HepG2 (cell line): ENCODE data around the gene VARS2. TPM values are rescaled to one million over a fixed set of nuclear protein-coding genes. Genes with fewer than 3 reads are reported as not detected.

Experiments
- ATAC-seq: fragments of 200-7000 bp; cut with Tn5 transposase; 3 replicates; pipeline ENCODE4 v1.9.1; 2020; ENCODE audit warnings: mild to moderate bottlenecking, moderate library complexity
- BruUV-seq: library from RNA; stranded (reverse); fragments of 400-500 nt; replicated peaks from 2 replicates; lab custom pipeline; 2021; lab: Mats Ljungman, UMichigan
- CTCF ChIA-PET: fragments of 300-600 bp; formaldehyde crosslinking; extraction: SDS; loops from one replicate; lab custom pipeline; 2021; ENCODE audit warnings: low total read pairs, inconsistent platforms, low intra/inter-chr PET ratio; lab: Yijun Ruan, JAX
- POLR2A ChIA-PET: fragments of 350-600 bp; sonication (Branson Sonifier 250); formaldehyde crosslinking; loops from one replicate; lab custom pipeline; 2020; ENCODE audit warnings: antibody characterized with exemption, inconsistent platforms; lab: Yijun Ruan, JAX
- DNase-seq: peaks from one replicate; pipeline ENCODE4 v3.0.0-alpha.2; 2015; ENCODE audit warnings: low spot score
- FAIRE-seq: peaks from 3 replicates; lab custom pipeline; 2011; peaks lifted over from hg19 to GRCh38; lab: Jason Lieb, UNC
- H2AFZ ChIP-seq: one replicate; pipeline ENCODE4 v1.6.1; 2011; ENCODE audit warnings: low read length, inconsistent platforms
- H3K27ac ChIP-seq: fragments of 300-600 bp; 3 replicates; pipeline ENCODE4 v1.8.0; 2011; ENCODE audit warnings: mixed run types, mild to moderate bottlenecking, mixed read lengths, low read length, inconsistent platforms; ENCODE audit not compliant: insufficient read depth; ENCODE audit errors: extremely low read length
- H3K27me3 ChIP-seq, 2 experiments: fragments of 200-600 bp in 1 of 2; 2 replicates in 1 of 2; 3 replicates in 1 of 2; pipeline versions ENCODE4 v1.6.0 to v1.8.0; 2011; ENCODE audit warnings: low read length in 2 of 2, mild to moderate bottlenecking in 2 of 2, moderate library complexity in 2 of 2, inconsistent platforms in 1 of 2; ENCODE audit not compliant: insufficient read depth in 2 of 2, control insufficient read depth in 1 of 2
- H3K36me3 ChIP-seq, 2 experiments: fragments of 200-600 bp in 1 of 2; replicated peaks in 1 of 2; 2 replicates in 1 of 2; 3 replicates in 1 of 2; pipeline versions ENCODE4 v1.5.1 to v1.8.0; 2011; ENCODE audit warnings: low read length in 2 of 2, inconsistent platforms in 1 of 2; ENCODE audit not compliant: insufficient read depth in 2 of 2, control insufficient read depth in 1 of 2
- H3K4me1 ChIP-seq: 2 replicates; pipeline ENCODE4 v1.5.1; 2012; ENCODE audit warnings: low read length, inconsistent platforms; ENCODE audit not compliant: insufficient read depth
- H3K4me2 ChIP-seq: 2 replicates; pipeline ENCODE4 v1.6.0; 2011; ENCODE audit warnings: low read depth, low read length, inconsistent platforms
- H3K4me3 ChIP-seq, 3 experiments: fragments of 200-600 bp in 1 of 3; sonication (generic), shearing (Covaris generic) in 1 of 3; replicated peaks in 1 of 3; 2 replicates each; pipeline ENCODE4 v1.5.1; 2011 to 2016; ENCODE audit warnings: low read length in 3 of 3, inconsistent platforms in 2 of 3, low read depth in 2 of 3, mild to moderate bottlenecking in 2 of 3, control low read depth in 1 of 3, mixed read lengths in 1 of 3; ENCODE audit not compliant: insufficient read depth in 1 of 3
- H3K79me2 ChIP-seq: one replicate; pipeline ENCODE4 v1.6.1; 2011; ENCODE audit warnings: low read length, inconsistent platforms; ENCODE audit not compliant: insufficient read depth
- H3K9ac ChIP-seq: 2 replicates; pipeline ENCODE4 v1.6.0; 2011; ENCODE audit warnings: mild to moderate bottlenecking, low read depth, low read length, inconsistent platforms; ENCODE audit not compliant: insufficient read depth
- H3K9me3 ChIP-seq: 2 replicates; pipeline ENCODE4 v1.5.1; 2012; ENCODE audit warnings: mild to moderate bottlenecking, low read length
- H4K20me1 ChIP-seq: 2 replicates; pipeline ENCODE4 v1.6.0; 2011; ENCODE audit warnings: inconsistent platforms, mild to moderate bottlenecking, low read length, moderate library complexity; ENCODE audit not compliant: insufficient read depth
- DBP ChIP-seq: sonication (generic); formaldehyde crosslinking; IDR thresholded peaks from 2 replicates; pipeline ENCODE4 v1.4.0; 2020; ENCODE audit warnings: missing genetic modification reagents; ENCODE audit errors: not compliant biosample characterization
- DMAP1 ChIP-seq: IDR thresholded peaks from 2 replicates; pipeline ENCODE4 v1.6.1; 2016
- HES4 ChIP-seq: sonication (generic); formaldehyde crosslinking; IDR thresholded peaks from 2 replicates; pipeline ENCODE4 v1.9.0; 2021; ENCODE audit warnings: mild to moderate bottlenecking, missing genetic modification reagents, borderline replicate concordance
- MLXIP ChIP-seq: sonication (generic); formaldehyde crosslinking; IDR thresholded peaks from 2 replicates; pipeline ENCODE4 v1.9.0; 2021; ENCODE audit warnings: missing genetic modification reagents, borderline replicate concordance
- NAIF1 ChIP-seq: sonication (generic); formaldehyde crosslinking; IDR thresholded peaks from 2 replicates; pipeline ENCODE4 v1.5.0; 2020; ENCODE audit warnings: mild to moderate bottlenecking, missing genetic modification reagents, borderline replicate concordance
- YEATS2 ChIP-seq: sonication (generic); formaldehyde crosslinking; IDR thresholded peaks from 2 replicates; pipeline ENCODE4 v1.4.0; 2020; ENCODE audit warnings: missing genetic modification reagents, borderline replicate concordance
- ZNF121 ChIP-seq: sonication (generic); formaldehyde crosslinking; IDR thresholded peaks from 2 replicates; pipeline ENCODE4 v1.5.0; 2020; ENCODE audit warnings: mild to moderate bottlenecking, missing genetic modification reagents
- ZNF317 ChIP-seq: sonication (generic); formaldehyde crosslinking; IDR thresholded peaks from 2 replicates; pipeline ENCODE4 v1.5.0; 2020; ENCODE audit warnings: mild to moderate bottlenecking, missing genetic modification reagents
- ZNF441 ChIP-seq: sonication (generic); formaldehyde crosslinking; IDR thresholded peaks from 2 replicates; pipeline ENCODE4 v1.7.0; 2021; ENCODE audit warnings: missing genetic modification reagents, borderline replicate concordance
- ZNF768 ChIP-seq: sonication (generic); formaldehyde crosslinking; IDR thresholded peaks from 2 replicates; pipeline ENCODE4 v1.4.0; 2020; ENCODE audit warnings: missing genetic modification reagents
- ZNF784 ChIP-seq: sonication (generic); formaldehyde crosslinking; IDR thresholded peaks from 2 replicates; pipeline ENCODE4 v1.5.1; 2020; ENCODE audit warnings: missing genetic modification reagents, mild to moderate bottlenecking, borderline replicate concordance
- ZZZ3 ChIP-seq: sonication (generic); formaldehyde crosslinking; IDR thresholded peaks from 2 replicates; pipeline ENCODE4 v1.4.0; 2020; ENCODE audit warnings: missing genetic modification reagents, mild to moderate bottlenecking, borderline replicate concordance
- WGBS: methylation state at CpG from one replicate; pipeline ENCODE4 v1.1.6; 2017; ENCODE audit warnings: low lambda C conversion rate; 5-methylcytosine and 5-hydroxymethylcytosine counted together
- in situ Hi-C: cut with HindIII; loops from 2 replicates; pipeline ENCODE4 v1.10.0; 2017; ENCODE audit warnings: low pct_unique_long_range_greater_than_20kb; ENCODE audit not compliant: extremely low pct_ligation_motif_present
- intact Hi-C: fragments of 100-400 bp; cut with micrococcal nuclease; formaldehyde crosslinking; loops from one replicate; pipeline ENCODE4 v1.10.0; 2022; ENCODE audit not compliant: unreplicated experiment
- polyA plus RNA-seq, 8 experiments: library from polyadenylated mRNA; depleted of rRNA in 3 of 8; stranded (reverse) in 7 of 8; unstranded in 1 of 8; fragments of >200 nt; fragmentation: Illumina TruSeq in 4 of 8; extraction: Trizol in 4 of 8; gene quantifications; 2 replicates each; pipeline versions ENCODE4 v1.2.1 to v1.2.3, GENCODE V29; 2011 to 2016; ENCODE audit warnings: low read depth in 4 of 8, missing spikeins in 1 of 8, mixed read lengths in 1 of 8; ENCODE audit not compliant: insufficient read depth in 1 of 8
- total RNA-seq, 5 experiments: library from RNA; depleted of rRNA; stranded (reverse); fragments of >200 nt; fragmentation: Illumina TruSeq; extraction: Trizol; gene quantifications; 2 replicates each; pipeline ENCODE4 v1.2.3, GENCODE V29; 2016; ENCODE audit warnings: low read depth in 1 of 5

Gene VARS2
- total and polyA plus RNA-seq, 2 of the 13 experiments (the other 11 are each of a cell fraction or from before 2014, with no cell fraction given), result 61.8 to 71.8 TPM

GRCh38 chr6:30932665-30933365 lies 18.8 kb downstream of the VARS2 start:
- H3K36me3 ChIP-seq, result no peaks in the 10 kb centered on the region
- H3K4me2 ChIP-seq, result no peak overlapping the region
- H3K4me1 ChIP-seq, result no peaks in the 10 kb centered on the region
- H3K27me3 ChIP-seq, result peaks cover 2 to 32% of the 10 kb centered on the region in 2 experiments; a peak in 2 of 5 replicates
- no peak overlapping the region for H3K27ac ChIP-seq
- intact Hi-C loops, result no loop called here
- in situ Hi-C loops, result no loop called here
- POLR2A ChIA-PET, result no interaction called here
- FAIRE-seq, result no peak
- BruUV-seq, result no TSS peak
- DNase-seq, result no peak
- H2AFZ ChIP-seq, result no peak overlapping the region
- no peaks in the 10 kb centered on the region for H3K9me3 ChIP-seq
- CTCF ChIA-PET, result no interaction called here
- no peak overlapping the region for H3K9ac ChIP-seq
- whole genome bisulfite sequencing, result 49% methylated on average over 6 of the region's 6 CpGs
- no peak for TF ChIP-seq DMAP1 (CRISPR knock-in tag)
- peak; percentile 88 for TF ChIP-seq ZNF768 (CRISPR knock-in tag)
- no peaks in the 10 kb centered on the region for H4K20me1 ChIP-seq
- H3K79me2 ChIP-seq, result no peaks in the 10 kb centered on the region
- no peak for ATAC-seq
- H3K4me3 ChIP-seq, result no peak overlapping the region

- Histone ChIP-seq H3K27me3 (peaks cover 4 to 49% of the 10 kb centered on the region in 2 experiments; a peak in 3 of 5 replicates), H3K4me3 (no peak overlapping the region), H3K9ac (no peak overlapping the region), H3K4me1 (peaks cover 1% of the 10 kb centered on the region; the same call in 1 of the 2 replicates), H2AFZ (no peak overlapping the region), H3K9me3 (no peaks in the 10 kb centered on the region), H4K20me1 (no peaks in the 10 kb centered on the region), H3K27ac (no peak overlapping the region), H3K79me2 (no peaks in the 10 kb centered on the region), H3K4me2 (no peak overlapping the region), H3K36me3 (no peaks in the 10 kb centered on the region)
- CTCF ChIA-PET, result no interaction called here
- 0% methylated on average over 3 of the region's 3 CpGs for WGBS
- DNase-seq, result no peak
- intact Hi-C loops, result no loop called here
- POLR2A ChIA-PET, result no interaction called here
- no peak for ATAC-seq
- BruUV-seq, result no TSS peak
- in situ Hi-C loops, result no loop called here
- FAIRE-seq, result no peak
- TF ChIP-seq DBP (CRISPR knock-in tag), result no peak
- TF ChIP-seq ZNF441 (CRISPR knock-in tag), result no peak
- TF ChIP-seq YEATS2 (CRISPR knock-in tag), result no peak
- TF ChIP-seq NAIF1 (CRISPR knock-in tag), result no peak
- no peak for TF ChIP-seq ZNF121 (CRISPR knock-in tag)
- no peak for TF ChIP-seq ZNF317 (CRISPR knock-in tag)
- TF ChIP-seq MLXIP (CRISPR knock-in tag), result no peak
- no peak for TF ChIP-seq ZZZ3
- TF ChIP-seq ZNF784 (CRISPR knock-in tag), result no peak
- no peak for TF ChIP-seq HES4
These were observed 21.0 kb downstream of the VARS2 start for GRCh38 chr6:30935018-30935417.
